Stimulated activated CD4-positive, alpha-beta T cell treated with anti-CD3 and anti-CD28 coated beads, TNF-alpha, amount 100 ng/mL, for 48 hours (primary cell): ENCODE results near the gene LRIG1.

ENCODE experiments used
- DNase-seq, 3 donors: peaks; one replicate each; pipeline ENCODE4 v3.0.0-alpha.2; 2020; ENCODE audit warnings: low read depth in 3 of 3

LRIG1 gene

DNA sequence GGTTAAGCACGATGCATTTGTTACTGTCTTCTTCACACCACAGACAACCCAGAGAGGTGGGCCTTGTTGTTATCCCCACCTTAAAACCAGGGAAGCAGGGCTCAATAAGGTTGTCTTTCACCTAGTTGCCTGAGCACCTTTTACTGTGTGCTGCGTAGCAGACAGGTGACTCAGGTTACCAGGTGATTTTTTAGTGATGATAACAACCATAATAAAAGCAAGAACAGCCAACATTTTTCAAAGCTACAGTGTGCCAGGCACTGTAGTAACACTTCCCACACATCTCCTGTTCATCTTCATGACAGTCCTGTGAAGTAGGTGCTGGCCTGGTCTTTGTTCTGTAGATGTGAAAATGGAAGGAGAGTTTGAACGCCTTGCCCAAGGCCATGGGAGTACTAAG, 147.8 kb downstream of the LRIG1 start:
- DNase-seq, result no peak

DNA sequence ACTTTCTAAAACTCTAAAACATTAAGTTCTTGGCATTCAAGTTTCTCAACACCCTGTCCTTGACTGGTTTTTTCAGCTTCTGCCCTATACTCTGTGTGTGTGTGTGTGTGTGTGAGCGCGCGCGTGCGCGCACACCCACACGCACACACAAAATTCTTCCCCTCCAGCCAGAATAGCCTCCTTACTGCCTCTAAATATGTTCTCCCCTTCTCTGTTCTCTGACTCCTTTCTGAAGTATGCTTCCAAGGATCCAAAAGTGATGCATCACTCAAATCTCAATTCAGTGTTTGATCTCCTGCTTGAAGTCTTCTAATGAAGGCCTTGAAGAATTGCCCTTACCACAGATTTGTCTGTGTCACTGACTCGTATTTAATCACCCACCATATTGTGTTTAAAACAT, 150.2 kb downstream of the LRIG1 start:
- DNase-seq, result no peak

DNA sequence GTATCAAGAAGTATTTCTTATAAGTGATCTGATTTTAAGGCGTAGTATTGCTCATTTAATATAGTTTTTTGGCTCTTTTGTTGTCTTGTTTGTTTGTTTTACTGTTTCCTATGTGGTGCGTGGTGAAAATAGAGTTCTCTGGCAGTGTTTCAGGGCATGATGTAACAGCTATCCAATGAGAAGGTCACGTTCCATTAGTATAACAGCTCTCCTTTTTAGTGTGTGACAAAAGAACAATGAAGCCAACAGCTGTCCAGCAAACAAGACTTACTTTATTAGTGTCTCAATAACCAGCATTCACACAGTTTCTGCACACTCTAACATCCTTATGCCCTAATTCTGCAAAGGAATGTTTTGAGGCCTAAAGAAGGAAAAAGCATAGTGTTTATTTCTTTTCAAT, 152.1 kb downstream of the LRIG1 start:
- no peak for DNase-seq

DNA sequence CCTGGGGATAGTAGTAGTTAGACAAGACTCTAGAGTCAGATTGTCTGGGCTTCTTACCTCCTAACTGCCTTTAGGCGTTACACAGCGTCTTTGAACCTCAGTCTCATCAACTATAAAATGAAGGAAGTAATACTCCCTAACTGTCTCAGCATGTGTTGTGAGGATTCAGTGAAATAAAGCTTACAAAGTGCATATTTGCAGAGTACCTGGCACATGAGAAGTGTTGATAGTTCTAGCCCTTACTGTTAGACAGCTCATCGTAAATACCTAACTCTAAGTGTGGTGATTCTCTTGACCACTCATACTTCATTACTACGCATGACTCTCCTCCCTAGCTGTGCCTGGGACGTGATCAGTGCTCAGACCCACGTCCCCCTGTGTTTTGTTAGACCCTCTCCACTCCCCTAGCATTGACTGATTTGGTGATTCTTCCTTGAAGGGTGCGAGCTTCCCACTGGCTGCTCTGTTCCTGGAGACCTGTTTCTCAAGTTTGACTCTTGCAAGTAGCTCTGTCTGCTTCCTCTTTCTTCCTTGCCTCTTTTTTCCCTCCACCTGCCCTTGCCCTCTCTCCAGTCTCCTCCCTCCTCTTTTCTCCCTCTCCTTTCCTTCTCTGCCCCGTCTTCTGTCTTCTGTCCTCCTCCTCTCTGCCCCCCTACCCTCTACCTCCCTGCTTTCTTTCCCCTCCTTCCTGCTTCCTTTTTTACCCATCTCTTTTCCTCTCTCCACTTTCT, 155.8 kb downstream of the LRIG1 start:
- DNase-seq, result no peak

DNA sequence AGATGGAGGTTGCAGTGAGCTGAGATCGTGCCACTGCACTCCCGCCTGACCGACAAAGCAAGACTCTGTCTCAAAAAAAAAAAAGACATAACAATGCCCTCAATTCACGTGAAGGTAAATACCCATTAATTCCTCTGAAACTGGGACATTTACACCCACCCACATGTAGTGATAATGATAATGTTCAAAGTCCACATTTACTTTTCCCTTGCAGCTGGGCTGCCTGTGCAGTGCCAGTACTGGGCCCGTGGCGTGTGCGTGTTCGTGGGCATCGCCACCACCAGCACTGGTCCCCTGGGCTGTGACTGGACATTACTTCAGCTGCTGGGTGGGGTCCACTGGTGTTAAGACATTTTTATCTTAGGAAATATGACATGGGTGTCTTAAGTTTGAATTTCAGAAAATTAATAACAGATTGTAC, 156.4 kb downstream of the LRIG1 start:
- DNase-seq, result no peak

DNA sequence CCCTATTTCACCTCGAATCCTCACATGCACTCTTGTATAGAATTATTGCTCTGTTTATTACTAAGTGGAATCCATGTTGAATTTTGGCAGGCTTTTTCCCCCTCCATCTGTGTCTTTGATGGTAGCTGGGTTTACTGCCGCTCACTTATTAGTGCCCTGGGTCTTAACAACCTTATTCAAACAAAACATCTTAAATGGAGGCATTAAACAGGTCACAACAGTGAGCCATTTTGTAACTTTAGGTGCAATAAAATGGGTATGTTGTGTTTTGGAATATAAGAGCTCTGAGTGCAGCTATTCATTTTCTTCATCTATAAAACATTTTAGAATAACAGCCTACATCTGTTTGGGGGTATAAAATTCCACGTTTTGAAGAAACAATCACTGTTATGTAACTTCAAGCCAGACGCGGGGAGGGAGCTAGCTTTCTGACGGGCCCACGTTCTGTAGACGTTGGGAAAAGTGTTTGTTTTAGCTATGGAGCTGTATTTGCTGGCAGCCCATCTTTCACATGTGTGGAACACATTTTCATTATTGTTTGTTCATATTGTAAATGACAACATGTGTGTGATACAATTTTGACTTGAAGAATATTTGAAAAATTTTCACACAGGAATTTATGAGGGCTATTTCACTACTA, 158.0 kb downstream of the LRIG1 start:
- no peak for DNase-seq

DNA sequence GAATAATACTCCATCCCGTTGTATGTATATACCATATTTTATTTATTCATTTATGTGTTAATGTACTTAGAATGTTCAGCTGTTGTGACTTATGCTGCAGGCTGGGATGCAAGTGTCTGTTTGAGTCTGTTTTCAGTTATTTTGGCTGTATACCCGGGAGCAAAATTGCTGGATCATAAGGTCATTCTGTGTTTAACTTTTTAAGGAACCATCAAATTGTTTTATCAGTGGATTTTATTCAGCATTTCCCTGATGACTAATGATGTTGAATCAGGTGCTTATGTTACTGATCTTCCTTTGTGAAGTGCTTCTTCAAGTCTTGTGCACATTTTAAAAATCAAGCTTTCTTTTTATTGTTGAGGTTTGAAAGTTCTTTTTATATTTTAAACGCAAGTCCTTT, 161.9 kb downstream of the LRIG1 start:
- no peak for DNase-seq

DNA sequence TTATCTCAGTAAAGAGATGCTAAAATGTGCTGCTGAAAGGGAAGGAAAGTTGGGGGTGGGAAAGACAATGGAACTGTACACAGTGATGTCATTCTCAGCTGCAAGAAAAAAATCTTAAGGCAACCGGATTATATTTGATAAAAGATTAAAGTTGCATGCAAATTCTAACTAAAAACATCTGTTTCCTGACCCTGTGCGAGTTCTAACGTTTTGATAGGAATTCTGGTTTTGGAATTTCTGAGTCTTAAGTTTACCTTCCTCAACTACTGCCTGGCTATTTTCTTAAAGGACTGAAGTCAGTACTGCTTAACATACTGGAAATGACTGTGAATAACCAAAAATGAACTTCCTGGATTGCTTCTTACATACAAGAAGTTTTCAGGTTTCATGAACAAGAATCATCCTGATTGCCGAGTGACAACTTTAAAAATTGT, 164.5 kb downstream of the LRIG1 start:
- DNase-seq, result no peak

DNA sequence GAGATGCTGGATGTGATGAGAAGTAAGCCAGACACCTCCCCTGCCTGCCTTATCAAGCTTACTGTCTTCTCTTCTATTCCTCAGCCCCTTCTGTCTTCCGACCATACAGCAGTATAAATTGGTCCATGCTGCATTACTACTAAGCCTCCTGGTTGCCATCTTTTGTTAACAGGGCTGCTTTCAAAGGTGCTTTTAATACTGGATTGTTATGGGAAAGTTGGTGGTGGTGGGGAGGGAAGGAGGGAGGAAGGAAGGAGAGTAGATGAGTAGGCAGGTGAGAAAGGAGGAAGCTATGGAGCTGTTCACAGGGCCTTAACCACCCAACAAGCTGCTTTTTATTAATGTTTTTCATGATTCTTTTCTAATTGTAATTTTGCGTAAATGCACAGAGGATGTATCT, 165.2 kb downstream of the LRIG1 start:
- DNase-seq, result no peak
